ENCODE measurements around the gene CEP41.

GRCh38 chr7:130421684-130422083, 19.1 kb downstream of the CEP41 start:
- TF ChIP-seq, protein P1, sequence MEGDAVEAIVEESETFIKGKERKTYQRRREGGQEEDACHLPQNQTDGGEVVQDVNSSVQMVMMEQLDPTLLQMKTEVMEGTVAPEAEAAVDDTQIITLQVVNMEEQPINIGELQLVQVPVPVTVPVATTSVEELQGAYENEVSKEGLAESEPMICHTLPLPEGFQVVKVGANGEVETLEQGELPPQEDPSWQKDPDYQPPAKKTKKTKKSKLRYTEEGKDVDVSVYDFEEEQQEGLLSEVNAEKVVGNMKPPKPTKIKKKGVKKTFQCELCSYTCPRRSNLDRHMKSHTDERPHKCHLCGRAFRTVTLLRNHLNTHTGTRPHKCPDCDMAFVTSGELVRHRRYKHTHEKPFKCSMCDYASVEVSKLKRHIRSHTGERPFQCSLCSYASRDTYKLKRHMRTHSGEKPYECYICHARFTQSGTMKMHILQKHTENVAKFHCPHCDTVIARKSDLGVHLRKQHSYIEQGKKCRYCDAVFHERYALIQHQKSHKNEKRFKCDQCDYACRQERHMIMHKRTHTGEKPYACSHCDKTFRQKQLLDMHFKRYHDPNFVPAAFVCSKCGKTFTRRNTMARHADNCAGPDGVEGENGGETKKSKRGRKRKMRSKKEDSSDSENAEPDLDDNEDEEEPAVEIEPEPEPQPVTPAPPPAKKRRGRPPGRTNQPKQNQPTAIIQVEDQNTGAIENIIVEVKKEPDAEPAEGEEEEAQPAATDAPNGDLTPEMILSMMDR (IDR thresholded peaks at IDR 0.05): no peak
- no peak for TF ChIP-seq POLR2A (IDR thresholded peaks at IDR 0.05)
